ENCODE measurements around the gene GLYR1. TPM values are rescaled to one million over a fixed set of nuclear protein-coding genes. Genes with fewer than 3 reads are reported as not detected.

Gene GLYR1
- total RNA-seq, 2 donors from 2014 or later, result 112 to 134 TPM

- no peak for TF ChIP-seq CTCF (IDR thresholded peaks at IDR 0.05)
- no peak overlapping the region for H3K27ac ChIP-seq
- H3K9me3 ChIP-seq, result no peaks in the 10 kb centered on the region
- no peaks in the 10 kb centered on the region for H3K27me3 ChIP-seq
- intact Hi-C loops (cut with DNase I), result no loop called here
- H3K9ac ChIP-seq (ENCODE audit: low read depth in 2 of 2, low read length in 2 of 2), result no peak overlapping the region
- DNase-seq, result no peak
- no peaks in the 10 kb centered on the region for H3K36me3 ChIP-seq
- no peak overlapping the region for H3K4me3 ChIP-seq
- H3K4me1 ChIP-seq, result no peaks in the 10 kb centered on the region
Observed at GRCh38 chr16:4892361-4893102, 45.4 kb upstream of the GLYR1 start.

- intact Hi-C loops (cut with DNase I), result no loop called here
- DNase-seq, result no peak
- no peaks in the 10 kb centered on the region for H3K4me1 ChIP-seq
- H3K9ac ChIP-seq (ENCODE audit: low read depth in 2 of 2, low read length in 2 of 2), result no peak overlapping the region
- H3K36me3 ChIP-seq, result no peaks in the 10 kb centered on the region
- no peaks in the 10 kb centered on the region for H3K27me3 ChIP-seq
- H3K4me3 ChIP-seq, result no peak overlapping the region
- no peak for TF ChIP-seq CTCF (IDR thresholded peaks at IDR 0.05)
- H3K27ac ChIP-seq, result no peak overlapping the region
- H3K9me3 ChIP-seq, result no peaks in the 10 kb centered on the region
Observed at GRCh38 chr16:4891886-4892216, 44.8 kb upstream of the GLYR1 start.

GRCh38 chr16:4891097-4891885, 44.2 kb upstream of the GLYR1 start:
- intact Hi-C loops (cut with DNase I), result no loop called here
- no peak for TF ChIP-seq CTCF (IDR thresholded peaks at IDR 0.05)
- H3K36me3 ChIP-seq, result no peaks in the 10 kb centered on the region

GRCh38 chr16:4890686-4891085, 43.6 kb upstream of the GLYR1 start:
- H3K4me3 ChIP-seq, result no peak overlapping the region
- peaks cover 4% of the 10 kb centered on the region for H3K36me3 ChIP-seq
- no peaks in the 10 kb centered on the region for H3K9me3 ChIP-seq
- H3K27me3 ChIP-seq, result no peaks in the 10 kb centered on the region
- no peak for TF ChIP-seq CTCF (IDR thresholded peaks at IDR 0.05)
- no peaks in the 10 kb centered on the region for H3K4me1 ChIP-seq
- intact Hi-C loops (cut with DNase I), result no loop called here
- DNase-seq, result no peak
- H3K9ac ChIP-seq (ENCODE audit: low read depth in 2 of 2, low read length in 2 of 2), result no peak overlapping the region
- no peak overlapping the region for H3K27ac ChIP-seq

More at GRCh38 chr16:4891097-4891885, 44.2 kb upstream of the GLYR1 start:
- no peaks in the 10 kb centered on the region for H3K27me3 ChIP-seq
- no peak overlapping the region for H3K9ac ChIP-seq (ENCODE audit: low read depth in 2 of 2, low read length in 2 of 2)
- H3K4me1 ChIP-seq, result no peaks in the 10 kb centered on the region
- DNase-seq, result no peak
- H3K4me3 ChIP-seq, result no peak overlapping the region
- H3K27ac ChIP-seq, result no peak overlapping the region
- no peaks in the 10 kb centered on the region for H3K9me3 ChIP-seq

GRCh38 chr16:4890026-4890425, 42.9 kb upstream of the GLYR1 start:
- H3K9me3 ChIP-seq, result no peaks in the 10 kb centered on the region
- intact Hi-C loops (cut with DNase I), result no loop called here
- no peaks in the 10 kb centered on the region for H3K4me1 ChIP-seq
- H3K27me3 ChIP-seq, result no peaks in the 10 kb centered on the region
- H3K36me3 ChIP-seq, result peaks cover 8% of the 10 kb centered on the region
- no peak overlapping the region for H3K4me3 ChIP-seq
- no peak for DNase-seq
- H3K9ac ChIP-seq (ENCODE audit: low read depth in 2 of 2, low read length in 2 of 2), result no peak overlapping the region
- H3K27ac ChIP-seq, result no peak overlapping the region
- no peak for TF ChIP-seq CTCF (IDR thresholded peaks at IDR 0.05)

Data from colonic mucosa (tissue), 4 donors.